ENCODE results near the gene TTC21A. TPM values are rescaled to one million over a fixed set of nuclear protein-coding genes. Genes with fewer than 3 reads are reported as not detected.

The TTC21A gene
- total RNA-seq, 1 experiment from 2014 or later = 5.6 TPM

- TF ChIP-seq CTCF (IDR thresholded peaks at IDR 0.05 in 2 of 3, conservative IDR thresholded peaks at IDR 0.05 in 1 of 3; ENCODE audit: borderline replicate concordance in 1 of 3, insufficient read depth in 1 of 3, low read depth in 2 of 3, low read length in 2 of 3) (no peak), RAD21 (IDR thresholded peaks at IDR 0.05; ENCODE audit: low read depth) (no peak), CBX3 (IDR thresholded peaks at IDR 0.05; ENCODE audit: low read depth) (no peak), JUND (IDR thresholded peaks at IDR 0.05) (no peak), YY1 (IDR thresholded peaks at IDR 0.05; ENCODE audit: extremely low read depth, insufficient replicate concordance, low read depth, low read length) (no peak), MAX (IDR thresholded peaks at IDR 0.05) (no peak)
These were observed 20.4 kb downstream of the TTC21A start (continued) for GRCh38 chr3:39127908-39128304.

- CTCF ChIA-PET = interaction anchor here (6.7 kb wide), 1 partner anchor 161 kb away, joined by 184 read pairs; no protein-coding TSS in a partner anchor
These were observed 21.5 kb downstream of the TTC21A start for GRCh38 chr3:39128951-39129350.

More at GRCh38 chr3:39128951-39129350, 21.5 kb downstream of the TTC21A start:
- intact Hi-C loops (cut with micrococcal nuclease) = no loop called here
- Histone ChIP-seq H3K27ac (ENCODE audit: low read depth, low read length) (no peak overlapping the region), H3K79me2 (ENCODE audit: insufficient read depth, low read length) (no peaks in the 10 kb centered on the region), H4K20me1 (ENCODE audit: insufficient read depth) (no peaks in the 10 kb centered on the region), H3K9me2 (ENCODE audit: insufficient read depth) (no peaks in the 10 kb centered on the region), H3K9me3 (ENCODE audit: control insufficient read depth in 1 of 2, insufficient read depth in 1 of 2, low read depth in 1 of 2, low read length in 2 of 2) (no peaks in the 10 kb centered on the region), H2AFZ (ENCODE audit: low read depth, low read length, poor library complexity, severe bottlenecking) (no peak overlapping the region), H3K36me3 (ENCODE audit: control insufficient read depth in 1 of 2, insufficient read depth in 2 of 2, low read length in 2 of 2) (no peaks in the 10 kb centered on the region), H3K4me3 (replicated peaks in 1 of 2; ENCODE audit: low read depth in 1 of 2, low read length in 2 of 2) (no peak overlapping the region), H3K27me3 (ENCODE audit: insufficient read depth, low read length) (no peaks in the 10 kb centered on the region), H3K4me2 (ENCODE audit: low read length) (no peak overlapping the region), H3K9ac (ENCODE audit: low read length) (no peak overlapping the region), H3K4me1 (ENCODE audit: control insufficient read depth in 1 of 2, insufficient read depth in 2 of 2, low read length in 2 of 2) (peaks cover 27 to 34% of the 10 kb centered on the region in 2 experiments)
- no peak for DNase-seq (ENCODE audit: low read depth, low spot score)
- ATAC-seq = no peak
- TF ChIP-seq RAD21 (IDR thresholded peaks at IDR 0.05; ENCODE audit: low read depth) (no peak), CEBPB (IDR thresholded peaks at IDR 0.05; ENCODE audit: low read depth) (no peak), CTCF (IDR thresholded peaks at IDR 0.05 in 2 of 3, conservative IDR thresholded peaks at IDR 0.05 in 1 of 3; ENCODE audit: borderline replicate concordance in 1 of 3, insufficient read depth in 1 of 3, low read depth in 2 of 3, low read length in 2 of 3) (no peak), ZBTB33 (IDR thresholded peaks at IDR 0.05; ENCODE audit: extremely low read depth, insufficient replicate concordance, low read length) (no peak), EZH2phosphoT487 (IDR thresholded peaks at IDR 0.05; ENCODE audit: borderline replicate concordance) (no peak)
- BruUV-seq (replicated peaks) = no TSS peak
- ChIA-PET POLR2A (no interaction called here), RAD21 (ENCODE audit: low non-redundant PET in 1 of 2, low total read pairs in 2 of 2, uncharacterized antibody in 2 of 2, unreplicated experiment in 2 of 2) (no interaction called here)

All from HCT116 (cell line).